ENCODE measurements around the gene PCNX2. TPM values are rescaled to one million over a fixed set of nuclear protein-coding genes. Genes with fewer than 3 reads are reported as not detected.
A peak's percentile ranks its signal among the peaks of the same experiment; 100 is the strongest.

The PCNX2 gene
- total and polyA plus RNA-seq, 11 donors: 0.27 to 5.3 (median 1.9) TPM

DNA sequence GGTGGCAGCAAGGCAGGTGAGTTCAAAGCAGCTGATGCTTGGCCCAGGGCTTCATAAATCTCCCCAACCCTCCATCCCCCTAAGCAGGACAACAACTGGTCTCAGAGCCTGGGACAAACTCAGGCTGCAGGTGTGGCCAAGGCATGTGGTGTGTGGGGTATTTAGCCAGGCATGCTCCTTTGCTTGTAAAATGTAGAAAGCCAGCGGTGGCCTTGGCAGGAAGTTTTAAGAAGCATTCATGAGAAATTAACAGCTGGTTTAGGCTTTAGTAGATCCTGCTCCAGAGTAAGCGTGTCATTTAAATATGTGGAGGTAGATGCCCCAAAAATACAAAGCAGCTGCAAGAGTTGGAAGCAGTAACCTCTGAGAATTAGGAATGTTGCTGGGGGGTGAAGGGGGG is 300.3 kb downstream of the PCNX2 start:
- WGBS, 4 donors: 89 to 95% (median 92%) methylated on average over 2 of the region's 2 CpGs
- peaks cover 0 to 6% (median 0%) of the 10 kb centered on the region in 12 donors for H3K4me1 ChIP-seq
- H3K36me3 ChIP-seq: peaks cover 0 to 6% (median 0%) of the 10 kb centered on the region in 9 donors
- TF ChIP-seq, protein P1, sequence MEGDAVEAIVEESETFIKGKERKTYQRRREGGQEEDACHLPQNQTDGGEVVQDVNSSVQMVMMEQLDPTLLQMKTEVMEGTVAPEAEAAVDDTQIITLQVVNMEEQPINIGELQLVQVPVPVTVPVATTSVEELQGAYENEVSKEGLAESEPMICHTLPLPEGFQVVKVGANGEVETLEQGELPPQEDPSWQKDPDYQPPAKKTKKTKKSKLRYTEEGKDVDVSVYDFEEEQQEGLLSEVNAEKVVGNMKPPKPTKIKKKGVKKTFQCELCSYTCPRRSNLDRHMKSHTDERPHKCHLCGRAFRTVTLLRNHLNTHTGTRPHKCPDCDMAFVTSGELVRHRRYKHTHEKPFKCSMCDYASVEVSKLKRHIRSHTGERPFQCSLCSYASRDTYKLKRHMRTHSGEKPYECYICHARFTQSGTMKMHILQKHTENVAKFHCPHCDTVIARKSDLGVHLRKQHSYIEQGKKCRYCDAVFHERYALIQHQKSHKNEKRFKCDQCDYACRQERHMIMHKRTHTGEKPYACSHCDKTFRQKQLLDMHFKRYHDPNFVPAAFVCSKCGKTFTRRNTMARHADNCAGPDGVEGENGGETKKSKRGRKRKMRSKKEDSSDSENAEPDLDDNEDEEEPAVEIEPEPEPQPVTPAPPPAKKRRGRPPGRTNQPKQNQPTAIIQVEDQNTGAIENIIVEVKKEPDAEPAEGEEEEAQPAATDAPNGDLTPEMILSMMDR (IDR thresholded peaks at IDR 0.05): no peak
- TF ChIP-seq POLR2A (IDR thresholded peaks at IDR 0.05): no peak
- no peak for DNase-seq
- peaks cover 0 to 10% (median 0%) of the 10 kb centered on the region in 12 donors for H3K9me3 ChIP-seq
- H3K27ac ChIP-seq: no peak overlapping the region
- H3K27me3 ChIP-seq: no peaks in the 10 kb centered on the region
- ATAC-seq: no peak
- intact Hi-C loops (cut with DNase I): no loop called here
- no peak overlapping the region for H3K4me3 ChIP-seq

DNA sequence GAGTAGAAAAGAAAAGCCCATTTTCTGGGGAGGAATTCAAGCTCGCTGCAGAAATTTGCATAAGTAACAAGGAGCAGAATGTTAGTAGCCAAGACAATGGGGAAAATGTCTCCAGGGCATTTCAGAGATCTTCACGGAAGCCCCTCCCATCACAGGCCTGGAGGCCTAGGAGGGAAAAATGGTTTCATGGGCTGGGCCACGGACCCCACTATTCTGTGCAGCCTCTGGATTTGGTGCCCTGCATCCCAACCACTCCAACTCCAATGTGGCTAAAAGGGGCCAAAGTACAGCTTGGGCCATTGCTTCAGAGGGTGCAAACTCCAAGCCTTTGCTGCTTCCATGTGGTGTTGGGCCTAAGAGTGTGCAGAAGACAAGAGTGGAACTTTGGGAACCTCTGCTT is 302.0 kb downstream of the PCNX2 start:
- H3K27ac ChIP-seq: no peak overlapping the region
- ATAC-seq (no peak), DNase-seq (no peak)
- 89 to 97% (median 96%) methylated on average over 3 of the region's 3 CpGs for WGBS, 4 donors
- H3K36me3 ChIP-seq: peaks cover 0 to 2% (median 0%) of the 10 kb centered on the region in 9 donors
- H3K9me3 ChIP-seq: peaks cover 0 to 10% (median 0%) of the 10 kb centered on the region in 12 donors
- H3K27me3 ChIP-seq: no peaks in the 10 kb centered on the region
- intact Hi-C loops (cut with DNase I): no loop called here
- H3K4me1 ChIP-seq: peaks cover 0 to 6% (median 0%) of the 10 kb centered on the region in 12 donors
- TF ChIP-seq POLR2A (IDR thresholded peaks at IDR 0.05): no peak
- TF ChIP-seq, protein P1 (IDR thresholded peaks at IDR 0.05): no peak
- H3K4me3 ChIP-seq: no peak overlapping the region

DNA sequence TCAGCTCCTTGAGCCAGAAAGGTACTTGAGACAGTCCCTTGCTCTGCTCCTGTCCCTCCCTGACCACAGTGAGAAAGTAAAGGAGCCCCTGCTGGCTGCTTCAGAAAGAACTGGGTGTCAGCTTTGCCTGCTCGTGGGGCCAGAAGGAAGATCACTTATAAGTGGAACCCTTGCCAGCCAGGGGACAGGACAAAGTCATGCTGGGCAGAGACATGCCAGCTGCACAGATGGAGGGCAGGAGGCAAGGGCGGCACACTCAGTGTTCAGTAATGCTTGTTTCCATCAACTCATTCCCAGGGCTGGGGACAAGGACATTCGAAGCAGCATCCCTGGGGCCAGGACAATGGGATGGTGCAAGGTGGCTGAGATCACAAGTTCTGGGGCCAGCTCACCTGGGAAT is 303.3 kb downstream of the PCNX2 start:
- H3K36me3 ChIP-seq: no peaks in the 10 kb centered on the region
- DNase-seq (peak in 3 of 5 donors; percentile 22 to 72 (median 49)), ATAC-seq (peak; percentile 83 to 92 (median 92))
- H3K4me1 ChIP-seq: peaks cover 0 to 6% (median 0%) of the 10 kb centered on the region in 12 donors
- 24 to 66% (median 61%) methylated on average over 3 of the region's 3 CpGs for WGBS, 4 donors
- H3K4me3 ChIP-seq: no peak overlapping the region
- H3K27ac ChIP-seq: no peak overlapping the region
- intact Hi-C loops (cut with DNase I): no loop called here
- H3K27me3 ChIP-seq: no peaks in the 10 kb centered on the region
- H3K9me3 ChIP-seq: peaks cover 0 to 10% (median 0%) of the 10 kb centered on the region in 12 donors
- TF ChIP-seq, protein P1 (IDR thresholded peaks at IDR 0.05): no peak
- no peak for TF ChIP-seq POLR2A (IDR thresholded peaks at IDR 0.05)

DNA sequence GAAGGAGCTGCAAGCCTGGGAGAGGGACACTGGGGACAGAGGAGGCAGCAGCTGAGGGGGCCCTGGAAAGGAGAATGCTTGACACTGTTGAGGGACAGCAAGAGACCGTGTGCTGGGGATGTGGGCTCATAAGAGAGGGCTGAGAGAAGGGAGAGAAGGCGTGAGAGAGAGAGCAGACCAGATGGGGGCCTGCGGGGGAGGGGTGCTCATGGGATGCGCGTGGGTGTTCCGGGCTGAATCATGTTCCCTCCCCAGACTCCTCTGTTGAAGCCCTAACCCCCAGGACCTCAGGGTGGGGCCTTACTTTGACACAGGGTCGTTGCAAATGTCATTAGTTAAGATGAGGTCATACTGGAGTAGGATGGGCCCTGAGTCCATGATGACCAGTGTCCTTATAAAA is 304.3 kb downstream of the PCNX2 start:
- no peak for TF ChIP-seq POLR2A (IDR thresholded peaks at IDR 0.05)
- TF ChIP-seq, protein P1 (IDR thresholded peaks at IDR 0.05): no peak
- ATAC-seq: no peak
- WGBS, 4 donors: 83 to 87% (median 85%) methylated on average over 7 of the region's 7 CpGs
- Histone ChIP-seq H3K27ac (no peak overlapping the region), H3K4me1 (peaks cover 0 to 14% (median 0%) of the 10 kb centered on the region in 12 donors), H3K9me3 (peaks cover 0 to 10% (median 0%) of the 10 kb centered on the region in 12 donors), H3K4me3 (no peak overlapping the region), H3K36me3 (no peaks in the 10 kb centered on the region), H3K27me3 (no peaks in the 10 kb centered on the region)
- no peak for DNase-seq
- intact Hi-C loops (cut with DNase I): no loop called here

Measured in heart left ventricle (tissue), 16 donors.